ENCODE measurements around the gene GPR3. TPM values are rescaled to one million over a fixed set of nuclear protein-coding genes. Genes with fewer than 3 reads are reported as not detected.
A peak's percentile ranks its signal among the peaks of the same experiment; 100 is the strongest.

The GPR3 gene
- total RNA-seq, 1 donor from 2014 or later: 0.74 TPM

DNA sequence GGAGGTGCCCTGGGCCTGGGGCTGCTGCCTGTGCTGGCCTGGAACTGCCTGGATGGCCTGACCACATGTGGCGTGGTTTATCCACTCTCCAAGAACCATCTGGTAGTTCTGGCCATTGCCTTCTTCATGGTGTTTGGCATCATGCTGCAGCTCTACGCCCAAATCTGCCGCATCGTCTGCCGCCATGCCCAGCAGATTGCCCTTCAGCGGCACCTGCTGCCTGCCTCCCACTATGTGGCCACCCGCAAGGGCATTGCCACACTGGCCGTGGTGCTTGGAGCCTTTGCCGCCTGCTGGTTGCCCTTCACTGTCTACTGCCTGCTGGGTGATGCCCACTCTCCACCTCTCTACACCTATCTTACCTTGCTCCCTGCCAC lies 1.8 kb downstream of the GPR3 start:
- no peak for TF ChIP-seq POLR2AphosphoS5 (IDR thresholded peaks at IDR 0.05; ENCODE audit: insufficient read depth in 1 of 2, low read depth in 1 of 2)
- TF ChIP-seq CTCF (IDR thresholded peaks at IDR 0.05): no peak
- TF ChIP-seq POLR2A (IDR thresholded peaks at IDR 0.05): no peak
- intact Hi-C loops (cut with DNase I): loop anchor here (2.0 to 10.0 kb wide), 3 partner anchors 37 to 271 kb away; no protein-coding TSS in a partner anchor
- Histone ChIP-seq H3K27ac (no peak overlapping the region), H3K4me1 (peaks cover 22% of the 10 kb centered on the region), H3K27me3 (no peaks in the 10 kb centered on the region), H3K36me3 (no peaks in the 10 kb centered on the region), H3K4me3 (no peak overlapping the region), H3K9me3 (no peaks in the 10 kb centered on the region)
- no peak for DNase-seq (ENCODE audit: extremely low spot score in 2 of 2)

- Histone ChIP-seq H3K27me3 (no peaks in the 10 kb centered on the region), H3K36me3 (no peaks in the 10 kb centered on the region), H3K4me3 (no peak overlapping the region), H3K27ac (no peak overlapping the region), H3K9me3 (no peaks in the 10 kb centered on the region), H3K4me1 (peaks cover 29% of the 10 kb centered on the region)
- intact Hi-C loops (cut with DNase I): loop anchor here (2.0 to 10.0 kb wide), 3 partner anchors 38 to 270 kb away; no protein-coding TSS in a partner anchor
- TF ChIP-seq CTCF (IDR thresholded peaks at IDR 0.05) (no peak), POLR2A (IDR thresholded peaks at IDR 0.05) (no peak), POLR2AphosphoS5 (IDR thresholded peaks at IDR 0.05; ENCODE audit: insufficient read depth in 1 of 2, low read depth in 1 of 2) (no peak)
- no peak for DNase-seq (ENCODE audit: extremely low spot score in 2 of 2)
These were observed 2.5 kb downstream of the GPR3 start for GRCh38 chr1:27394925-27395324.

- no peak for DNase-seq (ENCODE audit: extremely low spot score in 2 of 2)
- Histone ChIP-seq H3K4me3 (no peak overlapping the region), H3K36me3 (no peaks in the 10 kb centered on the region), H3K27me3 (no peaks in the 10 kb centered on the region), H3K27ac (no peak overlapping the region), H3K9me3 (no peaks in the 10 kb centered on the region), H3K4me1 (peaks cover 36% of the 10 kb centered on the region)
- intact Hi-C loops (cut with DNase I): loop anchor here (2.0 to 10.0 kb wide), 3 partner anchors 39 to 269 kb away; no protein-coding TSS in a partner anchor
- TF ChIP-seq POLR2A (IDR thresholded peaks at IDR 0.05) (no peak), CTCF (IDR thresholded peaks at IDR 0.05) (peak; percentile 91 to 97 (median 96)), POLR2AphosphoS5 (IDR thresholded peaks at IDR 0.05; ENCODE audit: insufficient read depth in 1 of 2, low read depth in 1 of 2) (peak in 1 of 2 donors; percentile 60)
These were observed 3.2 kb downstream of the GPR3 start for GRCh38 chr1:27395441-27396195.

DNA sequence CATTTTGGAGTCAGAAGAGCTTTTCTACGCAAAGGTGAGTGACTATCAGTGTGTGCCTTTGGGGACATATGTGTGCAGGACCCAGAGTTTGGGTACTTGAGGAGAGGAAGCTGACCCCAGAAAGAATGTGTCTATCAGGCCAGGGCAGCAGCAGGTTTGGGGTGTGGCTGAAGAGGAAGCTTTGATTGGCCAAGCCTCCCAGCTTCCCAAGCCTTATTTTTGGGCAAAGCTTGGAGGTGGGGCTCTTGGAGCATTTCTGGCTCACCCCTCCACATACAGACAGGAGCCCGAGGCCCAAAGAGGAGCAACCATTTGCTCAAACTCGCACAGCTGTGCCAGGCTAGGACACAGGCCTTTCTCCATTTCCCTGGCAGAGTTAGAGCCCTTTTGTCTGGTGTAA lies 4.7 kb downstream of the GPR3 start:
- intact Hi-C loops (cut with DNase I): loop anchor here (10.0 kb wide), 1 partner anchor 268 kb away; no protein-coding TSS in a partner anchor
- no peaks in the 10 kb centered on the region for H3K9me3 ChIP-seq
- no peak for DNase-seq (ENCODE audit: extremely low spot score in 2 of 2)
- no peak for TF ChIP-seq POLR2A (IDR thresholded peaks at IDR 0.05)
- no peak for TF ChIP-seq POLR2AphosphoS5 (IDR thresholded peaks at IDR 0.05; ENCODE audit: insufficient read depth in 1 of 2, low read depth in 1 of 2)
- TF ChIP-seq CTCF (IDR thresholded peaks at IDR 0.05): no peak
- peaks cover 36% of the 10 kb centered on the region for H3K4me1 ChIP-seq
- no peaks in the 10 kb centered on the region for H3K27me3 ChIP-seq
- H3K36me3 ChIP-seq: no peaks in the 10 kb centered on the region
- no peak overlapping the region for H3K4me3 ChIP-seq
- H3K27ac ChIP-seq: no peak overlapping the region

- Histone ChIP-seq H3K27ac (no peak overlapping the region), H3K4me1 (peaks cover 41% of the 10 kb centered on the region), H3K9me3 (no peaks in the 10 kb centered on the region), H3K27me3 (no peaks in the 10 kb centered on the region), H3K4me3 (no peak overlapping the region), H3K36me3 (no peaks in the 10 kb centered on the region)
- intact Hi-C loops (cut with DNase I): loop anchor here (10.0 kb wide), 1 partner anchor 267 kb away; no protein-coding TSS in a partner anchor
- DNase-seq (ENCODE audit: extremely low spot score in 2 of 2): no peak
- no peak for TF ChIP-seq CTCF (IDR thresholded peaks at IDR 0.05)
- no peak for TF ChIP-seq POLR2A (IDR thresholded peaks at IDR 0.05)
- no peak for TF ChIP-seq POLR2AphosphoS5 (IDR thresholded peaks at IDR 0.05; ENCODE audit: insufficient read depth in 1 of 2, low read depth in 1 of 2)
These were observed 5.3 kb downstream of the GPR3 start for GRCh38 chr1:27397749-27398148.

Measured in vagina (tissue), 2 donors.